GM19463 (cell line): ENCODE results near the gene RBMS3.
"Not testable (repeated sequence)": the region's sequence is repeated elsewhere in the genome, so short reads cannot be mapped to it uniquely, and the experiment has no call there.

Experiments used
- ATAC-seq: cut with Tn5 transposase; IDR thresholded peaks from one replicate; pipeline ENCODE4 v1.9.1; 2021; ENCODE audit warnings: mild to moderate bottlenecking, moderate library complexity; ENCODE audit not compliant: unreplicated experiment

The RBMS3 gene

GRCh38 chr3:29759411-29760225 lies 478.7 kb downstream of the RBMS3 start:
- ATAC-seq = no peak

GRCh38 chr3:29760226-29760685 lies 479.4 kb downstream of the RBMS3 start:
- no peak for ATAC-seq

- no peak for ATAC-seq
Observed at GRCh38 chr3:29761517-29761916, 480.6 kb downstream of the RBMS3 start.

GRCh38 chr3:29763115-29763514 lies 482.2 kb downstream of the RBMS3 start:
- ATAC-seq = no peak

GRCh38 chr3:29764041-29764440 lies 483.2 kb downstream of the RBMS3 start:
- ATAC-seq = no peak

- no peak for ATAC-seq
Observed at GRCh38 chr3:29764603-29765254, 483.9 kb downstream of the RBMS3 start.

- ATAC-seq = no peak
Observed at GRCh38 chr3:29771602-29772001, 490.7 kb downstream of the RBMS3 start.

- no peak for ATAC-seq
Observed at GRCh38 chr3:29772436-29772835, 491.6 kb downstream of the RBMS3 start.

GRCh38 chr3:29773481-29773880 lies 492.6 kb downstream of the RBMS3 start:
- no peak for ATAC-seq

GRCh38 chr3:29775340-29775739 lies 494.5 kb downstream of the RBMS3 start:
- no peak for ATAC-seq

- ATAC-seq = no peak
Observed at GRCh38 chr3:29777869-29778268, 497.0 kb downstream of the RBMS3 start.

- ATAC-seq = no peak
Observed at GRCh38 chr3:29789686-29790085, 508.8 kb downstream of the RBMS3 start.

- ATAC-seq = no peak
Observed at GRCh38 chr3:29796808-29797207, 515.9 kb downstream of the RBMS3 start.

- ATAC-seq = no peak
Observed at GRCh38 chr3:29802057-29802456, 521.2 kb downstream of the RBMS3 start.

- ATAC-seq = no peak
Observed at GRCh38 chr3:29804044-29804443, 523.2 kb downstream of the RBMS3 start.

- ATAC-seq = no peak
Observed at GRCh38 chr3:29805757-29806156, 524.9 kb downstream of the RBMS3 start.

- not testable (repeated sequence) for ATAC-seq
Observed at GRCh38 chr3:29808324-29808723, 527.5 kb downstream of the RBMS3 start.

GRCh38 chr3:29822071-29822470 lies 541.2 kb downstream of the RBMS3 start:
- no peak for ATAC-seq

- no peak for ATAC-seq
Observed at GRCh38 chr3:29823233-29823632, 542.4 kb downstream of the RBMS3 start.

GRCh38 chr3:29826712-29827111 lies 545.8 kb downstream of the RBMS3 start:
- no peak for ATAC-seq

- no peak for ATAC-seq
Observed at GRCh38 chr3:29827756-29828155, 546.9 kb downstream of the RBMS3 start.

GRCh38 chr3:29829340-29829739 lies 548.5 kb downstream of the RBMS3 start:
- no peak for ATAC-seq
